Mucosa of stomach (tissue), 1 donor: ENCODE measurements around the gene CD80.
A peak's percentile ranks its signal among the peaks of the same experiment; 100 is the strongest.

Experiments
- H3K27me3 ChIP-seq: one replicate; pipeline ENCODE4 v1.7.0; 2013; ENCODE audit warnings: mild to moderate bottlenecking, low read length; ENCODE audit not compliant: control insufficient read depth, insufficient read depth
- H3K36me3 ChIP-seq: one replicate; pipeline ENCODE4 v1.7.0; 2013; ENCODE audit warnings: low read length; ENCODE audit not compliant: control insufficient read depth, insufficient read depth
- H3K4me1 ChIP-seq: one replicate; pipeline ENCODE4 v1.7.0; 2013; ENCODE audit warnings: mild to moderate bottlenecking, low read length; ENCODE audit not compliant: control insufficient read depth, insufficient read depth
- H3K4me3 ChIP-seq: one replicate; pipeline ENCODE4 v1.7.0; 2013; ENCODE audit warnings: low read length
- H3K9ac ChIP-seq: one replicate; pipeline ENCODE4 v1.7.0; 2013; ENCODE audit warnings: mild to moderate bottlenecking, low read length, moderate library complexity
- H3K9me3 ChIP-seq: one replicate; pipeline ENCODE4 v1.7.0; 2013; ENCODE audit warnings: mild to moderate bottlenecking, low read length, moderate library complexity; ENCODE audit not compliant: control insufficient read depth
- donor health status: Pancreatic carcinoma.

Gene CD80

DNA sequence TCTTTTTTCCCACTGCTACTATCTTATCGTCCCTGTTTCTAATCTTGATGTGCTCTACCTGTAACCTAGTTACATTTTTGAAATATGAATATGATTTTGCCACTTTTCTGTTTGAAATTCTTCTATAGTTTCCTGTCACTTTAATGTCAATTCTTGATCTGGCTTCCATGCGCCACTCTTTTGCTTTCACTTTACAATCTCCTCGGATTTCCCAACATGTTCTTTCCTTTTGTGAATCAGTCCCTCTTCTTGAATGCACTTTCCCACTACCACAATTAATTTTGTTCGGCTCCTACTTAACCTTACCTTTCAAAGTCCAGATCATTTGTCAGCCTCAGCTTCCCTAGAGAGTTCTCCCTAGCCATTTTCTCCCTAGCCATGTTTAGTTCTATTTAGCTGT is 52.8 kb downstream of the CD80 start:
- Histone ChIP-seq H3K36me3 (no peaks in the 10 kb centered on the region), H3K4me3 (no peak overlapping the region), H3K4me1 (no peaks in the 10 kb centered on the region), H3K9me3 (no peaks in the 10 kb centered on the region), H3K27me3 (no peaks in the 10 kb centered on the region), H3K9ac (peak overlapping the region; percentile 8)

GRCh38 chr3:119500901-119501300 is 58.5 kb downstream of the CD80 start:
- Histone ChIP-seq H3K9ac (no peak overlapping the region), H3K9me3 (no peaks in the 10 kb centered on the region), H3K4me1 (peaks cover 18% of the 10 kb centered on the region), H3K27me3 (no peaks in the 10 kb centered on the region), H3K36me3 (no peaks in the 10 kb centered on the region), H3K4me3 (no peak overlapping the region)

DNA sequence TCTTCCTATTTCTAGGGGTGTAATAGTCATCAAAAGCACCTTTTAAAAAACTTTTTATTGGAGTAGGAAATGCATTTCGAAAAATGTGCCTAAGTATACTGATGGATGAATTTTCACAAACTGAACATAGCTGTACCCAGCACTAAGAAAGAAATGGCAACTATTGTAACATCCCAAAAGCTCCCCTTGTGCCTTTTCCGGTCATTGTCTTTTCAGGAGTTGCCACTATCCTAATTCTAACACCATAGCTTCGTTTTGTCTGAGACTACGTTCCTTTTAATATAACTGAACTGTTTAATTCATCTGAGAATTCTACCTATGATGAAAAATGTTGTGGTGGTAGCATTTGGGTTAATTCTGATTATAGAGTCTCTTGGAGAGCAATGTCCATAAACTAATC is 59.1 kb downstream of the CD80 start:
- Histone ChIP-seq H3K4me3 (no peak overlapping the region), H3K9ac (no peak overlapping the region), H3K27me3 (no peaks in the 10 kb centered on the region), H3K9me3 (no peaks in the 10 kb centered on the region), H3K4me1 (peaks cover 18% of the 10 kb centered on the region), H3K36me3 (no peaks in the 10 kb centered on the region)

DNA sequence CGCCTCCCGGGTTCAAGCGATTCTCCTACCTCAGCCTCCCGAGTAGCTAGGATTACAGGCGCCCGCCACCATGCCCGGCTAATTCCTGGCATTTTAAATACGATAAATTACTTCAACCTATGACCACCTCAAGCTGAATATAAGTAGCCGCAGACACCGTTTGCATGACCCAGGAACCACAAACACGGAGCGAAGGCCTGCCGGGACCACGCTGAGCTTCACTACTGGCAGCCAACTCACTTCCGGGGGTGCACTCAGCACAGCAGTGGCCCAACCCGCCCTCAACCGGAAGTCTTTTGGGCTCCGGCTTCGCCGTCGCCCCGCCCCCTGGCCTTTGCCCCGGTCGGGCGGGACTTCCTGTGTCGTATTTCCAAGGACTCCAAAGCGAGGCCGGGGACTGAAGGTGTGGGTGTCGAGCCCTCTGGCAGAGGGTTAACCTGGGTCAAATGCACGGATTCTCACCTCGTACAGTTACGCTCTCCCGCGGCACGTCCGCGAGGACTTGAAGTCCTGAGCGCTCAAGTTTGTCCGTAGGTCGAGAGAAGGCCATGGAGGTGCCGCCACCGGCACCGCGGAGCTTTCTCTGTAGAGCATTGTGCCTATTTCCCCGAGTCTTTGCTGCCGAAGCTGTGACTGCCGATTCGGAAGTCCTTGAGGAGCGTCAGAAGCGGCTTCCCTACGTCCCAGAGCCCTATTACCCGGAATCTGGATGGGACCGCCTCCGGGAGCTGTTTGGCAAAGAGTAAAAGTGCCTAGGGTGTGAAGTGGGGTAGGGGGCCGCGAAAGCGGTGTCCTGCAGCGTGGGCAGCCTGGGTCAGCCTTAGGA is 61.0 kb downstream of the CD80 start, which contains the start of gene TIMMDC1:
TIMMDC1 (plus strand) TSS at position 362 of the 826 bp plus-strand sequence; CDS start at position 549, 187 bp downstream.
- no peaks in the 10 kb centered on the region for H3K36me3 ChIP-seq
- peaks cover 18% of the 10 kb centered on the region for H3K4me1 ChIP-seq
- H3K9me3 ChIP-seq, result no peaks in the 10 kb centered on the region
- peak within 1 kb of the TSS; percentile 99 for H3K4me3 ChIP-seq
- H3K9ac ChIP-seq, result peak within 1 kb of the TSS; percentile 98
- H3K27me3 ChIP-seq, result no peaks in the 10 kb centered on the region

GRCh38 chr3:119497820-119498185 is 61.6 kb downstream of the CD80 start:
- Histone ChIP-seq H3K9me3 (no peaks in the 10 kb centered on the region), H3K4me3 (peak overlapping the region; percentile 99), H3K36me3 (no peaks in the 10 kb centered on the region), H3K27me3 (no peaks in the 10 kb centered on the region), H3K4me1 (peaks cover 18% of the 10 kb centered on the region), H3K9ac (peak overlapping the region; percentile 98)

DNA sequence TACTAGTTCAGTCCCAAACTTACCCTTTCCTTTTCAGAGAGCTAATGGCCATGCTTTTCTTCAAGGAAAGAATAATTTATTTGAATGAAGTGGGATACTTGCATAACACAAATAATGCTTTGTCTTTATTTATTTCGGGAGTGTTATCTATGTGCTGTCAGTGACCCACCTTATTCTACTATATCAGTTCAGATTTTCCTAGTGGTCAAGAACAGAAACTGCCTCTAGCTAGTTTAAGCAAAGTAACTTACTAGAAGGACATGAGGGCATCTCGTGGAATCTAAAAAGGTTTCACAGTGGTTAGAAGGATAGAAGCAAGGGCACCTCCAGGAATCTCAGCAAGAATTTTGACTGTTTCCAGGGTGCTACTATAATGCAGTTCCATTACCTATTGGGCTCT is 64.8 kb downstream of the CD80 start:
- Histone ChIP-seq H3K36me3 (no peaks in the 10 kb centered on the region), H3K9me3 (no peaks in the 10 kb centered on the region), H3K9ac (no peak overlapping the region), H3K4me1 (peaks cover 5% of the 10 kb centered on the region), H3K4me3 (no peak overlapping the region), H3K27me3 (no peaks in the 10 kb centered on the region)

- Histone ChIP-seq H3K4me3 (no peak overlapping the region), H3K9ac (no peak overlapping the region), H3K27me3 (no peaks in the 10 kb centered on the region), H3K9me3 (no peaks in the 10 kb centered on the region), H3K4me1 (no peaks in the 10 kb centered on the region), H3K36me3 (no peaks in the 10 kb centered on the region)
Measured at GRCh38 chr3:119492810-119493209, 66.6 kb downstream of the CD80 start.

GRCh38 chr3:119492128-119492527 is 67.3 kb downstream of the CD80 start:
- no peak overlapping the region for H3K4me3 ChIP-seq
- H3K9me3 ChIP-seq, result no peaks in the 10 kb centered on the region
- no peaks in the 10 kb centered on the region for H3K36me3 ChIP-seq
- H3K4me1 ChIP-seq, result no peaks in the 10 kb centered on the region
- no peak overlapping the region for H3K9ac ChIP-seq
- H3K27me3 ChIP-seq, result no peaks in the 10 kb centered on the region

DNA sequence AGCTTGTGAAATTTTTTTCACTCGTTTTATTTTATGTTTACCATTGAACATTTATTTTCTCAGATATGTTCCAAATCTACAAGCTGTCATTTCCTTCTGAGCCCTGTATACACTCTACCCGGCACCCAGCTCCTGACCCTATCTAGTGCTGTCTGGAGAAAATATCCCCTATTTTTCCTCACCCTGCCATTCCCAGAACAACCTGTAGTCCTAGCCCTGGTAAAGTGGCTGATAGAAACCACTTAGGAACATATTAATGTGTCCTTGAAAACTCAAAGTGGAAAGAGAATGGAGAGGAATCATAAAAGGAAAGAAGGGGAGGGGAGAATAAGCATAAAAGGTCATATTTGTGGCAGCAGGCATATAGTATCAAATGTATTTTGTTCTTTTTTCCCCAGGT is 69.3 kb downstream of the CD80 start:
- Histone ChIP-seq H3K4me1 (no peaks in the 10 kb centered on the region), H3K9ac (no peak overlapping the region), H3K27me3 (no peaks in the 10 kb centered on the region), H3K4me3 (no peak overlapping the region), H3K36me3 (no peaks in the 10 kb centered on the region), H3K9me3 (no peaks in the 10 kb centered on the region)

- Histone ChIP-seq H3K36me3 (no peaks in the 10 kb centered on the region), H3K4me1 (no peaks in the 10 kb centered on the region), H3K9me3 (no peaks in the 10 kb centered on the region), H3K4me3 (no peak overlapping the region), H3K27me3 (no peaks in the 10 kb centered on the region), H3K9ac (no peak overlapping the region)
Measured at GRCh38 chr3:119485563-119485962, 73.9 kb downstream of the CD80 start.

- Histone ChIP-seq H3K9me3 (no peaks in the 10 kb centered on the region), H3K27me3 (no peaks in the 10 kb centered on the region), H3K4me1 (no peaks in the 10 kb centered on the region), H3K4me3 (no peak overlapping the region), H3K36me3 (no peaks in the 10 kb centered on the region), H3K9ac (no peak overlapping the region)
Measured at GRCh38 chr3:119483101-119483500, 76.3 kb downstream of the CD80 start.

DNA sequence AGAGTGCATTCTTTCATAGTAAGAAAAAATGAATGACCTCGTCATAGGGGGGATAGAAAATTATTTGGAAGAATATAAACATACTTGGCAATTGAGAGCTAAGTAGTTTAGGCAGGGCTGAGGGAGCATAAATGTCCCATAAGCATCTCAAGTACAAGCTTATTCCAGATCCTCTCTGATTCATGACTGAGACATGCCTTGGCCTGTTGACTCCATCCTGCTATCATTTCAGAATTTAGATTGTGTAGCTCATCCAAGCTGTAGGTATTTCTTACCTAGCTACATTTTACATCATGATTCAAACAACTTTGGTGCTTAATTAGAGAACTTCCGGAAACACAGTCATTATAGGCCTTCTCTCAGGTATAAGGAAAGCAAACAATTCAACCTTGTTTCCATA is 78.3 kb downstream of the CD80 start:
- H3K9me3 ChIP-seq, result no peaks in the 10 kb centered on the region
- no peaks in the 10 kb centered on the region for H3K4me1 ChIP-seq
- no peaks in the 10 kb centered on the region for H3K36me3 ChIP-seq
- H3K4me3 ChIP-seq, result no peak overlapping the region
- H3K27me3 ChIP-seq, result no peaks in the 10 kb centered on the region
- no peak overlapping the region for H3K9ac ChIP-seq
